Common myeloid progenitor, CD34-positive (primary cell): ENCODE measurements around the gene LSM10.

Source experiments
- CTCF ChIA-PET: fragments of 350-600 bp; sonication (Branson Sonifier 250); formaldehyde crosslinking; loops from one replicate; lab custom pipeline; 2021; ENCODE audit warnings: antibody characterized with exemption; lab: Charles Lee
- POLR2A ChIA-PET: fragments of 350-600 bp; sonication (Branson Sonifier 250); formaldehyde crosslinking; loops from one replicate; lab custom pipeline; 2021; ENCODE audit warnings: antibody characterized with exemption; lab: Charles Lee
- DNase-seq, 3 donors: peaks; one replicate each; pipeline versions ENCODE4 v3.0.0 to v3.0.0-alpha.2; 2013
- H3K27ac ChIP-seq, 2 experiments: 1 replicate in 1 of 2; 2 replicates in 1 of 2; pipeline ENCODE4 v1.7.0; 2013; ENCODE audit warnings: inconsistent platforms in 2 of 2, low read length in 2 of 2, mild to moderate bottlenecking in 2 of 2, low read depth in 1 of 2, moderate library complexity in 1 of 2; ENCODE audit not compliant: severe bottlenecking in 2 of 2, insufficient read depth in 1 of 2, poor library complexity in 1 of 2
- H3K27me3 ChIP-seq, 5 experiments: replicated peaks in 2 of 5; 1 replicate in 3 of 5; 2 replicates in 2 of 5; pipeline versions ENCODE4 v1.6.1 to v1.7.0; 2013; ENCODE audit warnings: low read length in 4 of 5, mild to moderate bottlenecking in 2 of 5, moderate library complexity in 2 of 5, inconsistent platforms in 1 of 5; ENCODE audit not compliant: insufficient read depth in 5 of 5, control insufficient read depth in 4 of 5
- H3K36me3 ChIP-seq, 4 experiments: 1 replicate in 2 of 4; 2 replicates in 2 of 4; pipeline versions ENCODE4 v1.6.1 to v1.7.0; 2013; ENCODE audit warnings: low read length in 3 of 4, control low read depth in 1 of 4, mild to moderate bottlenecking in 1 of 4; ENCODE audit not compliant: control insufficient read depth in 4 of 4, insufficient read depth in 4 of 4
- H3K4me1 ChIP-seq, 4 experiments: 1 replicate in 3 of 4; 2 replicates in 1 of 4; pipeline versions ENCODE4 v1.6.1 to v1.7.1; 2013; ENCODE audit warnings: low read length in 3 of 4, mild to moderate bottlenecking in 3 of 4, control low read depth in 1 of 4, inconsistent platforms in 1 of 4, moderate library complexity in 1 of 4; ENCODE audit not compliant: control insufficient read depth in 4 of 4, insufficient read depth in 4 of 4; ENCODE audit errors: control extremely low read depth in 1 of 4
- H3K4me3 ChIP-seq, 7 experiments: 1 replicate in 4 of 7; 2 replicates in 3 of 7; pipeline versions ENCODE4 v1.5.1 to v1.7.0; 2013; ENCODE audit warnings: mild to moderate bottlenecking in 7 of 7, low read length in 6 of 7, moderate library complexity in 6 of 7, inconsistent platforms in 2 of 7, low read depth in 2 of 7, control low read depth in 1 of 7; ENCODE audit not compliant: insufficient read depth in 4 of 7, control insufficient read depth in 1 of 7; ENCODE audit errors: extremely low read depth in 1 of 7
- H3K9me3 ChIP-seq, 5 experiments: 1 replicate in 4 of 5; 2 replicates in 1 of 5; pipeline versions ENCODE4 v1.6.1 to v1.7.1; 2013; ENCODE audit warnings: low read length in 4 of 5, mild to moderate bottlenecking in 2 of 5, inconsistent platforms in 1 of 5, low read depth in 1 of 5, moderate library complexity in 1 of 5; ENCODE audit not compliant: control insufficient read depth in 4 of 5, insufficient read depth in 2 of 5; ENCODE audit errors: control extremely low read depth in 1 of 5
- WGBS: methylation state at CpG from one replicate; pipeline ENCODE4 v1.1.5; 2013; ENCODE audit not compliant: insufficient coverage; 5-methylcytosine and 5-hydroxymethylcytosine counted together

LSM10 gene

DNA sequence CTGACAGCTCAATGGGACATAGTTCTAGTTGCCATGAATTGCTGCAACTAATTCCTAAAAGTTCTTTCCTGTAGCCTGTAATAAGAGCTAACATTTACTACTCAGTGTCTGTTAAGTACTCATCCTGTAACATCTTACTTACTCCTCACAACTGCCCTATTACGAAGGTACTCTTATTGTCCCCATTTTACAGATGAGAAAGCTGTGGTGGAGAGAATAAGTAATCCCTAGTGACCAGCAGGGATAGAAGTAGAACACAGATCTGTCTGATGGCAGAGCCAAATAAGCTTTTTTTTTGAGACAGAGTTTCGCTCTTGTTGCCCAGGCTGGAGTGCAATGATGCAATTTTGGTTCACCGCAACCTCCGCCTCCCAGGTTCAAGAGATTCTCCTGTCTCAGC is 15.0 kb downstream of the LSM10 start:
- H3K9me3 ChIP-seq, result no peaks in the 10 kb centered on the region
- H3K36me3 ChIP-seq, result peaks cover 0 to 12% (median 3%) of the 10 kb centered on the region in 4 experiments
- H3K4me3 ChIP-seq, result no peak overlapping the region
- no peaks in the 10 kb centered on the region for H3K27me3 ChIP-seq
- WGBS, result 100% methylated on average over 3 of the region's 4 CpGs
- peaks cover 19 to 62% (median 48%) of the 10 kb centered on the region in 4 experiments for H3K4me1 ChIP-seq
- H3K27ac ChIP-seq, result no peak overlapping the region
- ChIA-PET CTCF (interaction anchor here (2.5 kb wide), 1 partner anchor 40 kb away, joined by 12 read pairs; no protein-coding TSS in a partner anchor), POLR2A (interaction anchor here (0.7 kb wide), 1 partner anchor 590 kb away, joined by 3 read pairs; no protein-coding TSS in a partner anchor)
- no peak for DNase-seq

DNA sequence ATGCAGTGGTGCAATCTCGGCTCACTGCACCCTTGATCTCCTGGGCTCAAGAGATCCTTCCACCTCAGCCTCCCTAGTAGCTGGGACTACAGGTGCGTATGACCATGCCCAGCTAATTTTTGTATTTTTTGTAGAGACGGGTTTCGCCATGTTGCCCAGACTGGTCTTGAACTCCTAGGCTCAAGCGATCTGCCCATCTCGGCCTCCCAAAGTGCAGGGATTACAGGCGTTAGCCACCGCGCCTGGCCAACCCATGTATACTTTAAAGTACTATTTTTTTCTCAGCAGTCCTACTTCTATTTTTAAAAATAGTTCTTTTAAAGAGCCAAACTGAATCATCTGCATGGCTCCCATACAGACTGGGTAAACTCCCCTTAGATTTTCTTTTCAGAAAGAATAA is 15.5 kb downstream of the LSM10 start:
- CTCF ChIA-PET, result interaction anchor here (1.1 to 2.5 kb wide), 2 partner anchors 37 to 40 kb away, joined by 3 to 12 read pairs; no protein-coding TSS in a partner anchor
- WGBS, result 92% methylated on average over 6 of the region's 9 CpGs
- POLR2A ChIA-PET, result interaction anchor here (0.7 kb wide), 1 partner anchor 590 kb away, joined by 3 read pairs; no protein-coding TSS in a partner anchor

DNA sequence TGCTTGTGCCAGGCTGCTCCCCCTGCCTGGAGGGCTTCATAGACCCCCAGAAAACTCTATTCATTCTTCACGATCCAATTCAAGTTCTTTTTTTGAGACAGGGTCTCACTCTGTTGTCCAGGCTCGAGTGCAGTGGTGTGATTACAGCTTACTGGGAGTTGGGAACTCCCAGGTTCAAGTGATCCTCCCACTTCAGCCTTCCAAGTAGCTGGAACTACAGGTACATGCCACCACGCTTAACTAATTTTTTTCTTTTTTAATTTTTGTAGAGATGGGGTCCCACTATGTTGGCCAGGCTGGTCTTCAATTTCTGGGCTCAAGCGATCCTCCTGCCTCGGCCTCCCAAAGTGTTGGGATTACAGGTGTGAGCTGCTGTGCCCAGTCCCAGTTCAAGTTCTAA is 16.3 kb downstream of the LSM10 start:
- Histone ChIP-seq H3K36me3 (peaks cover 0 to 16% (median 3%) of the 10 kb centered on the region in 4 experiments), H3K4me3 (no peak overlapping the region), H3K9me3 (no peaks in the 10 kb centered on the region), H3K4me1 (peaks cover 10 to 58% (median 40%) of the 10 kb centered on the region in 4 experiments), H3K27ac (no peak overlapping the region), H3K27me3 (no peaks in the 10 kb centered on the region)
- ChIA-PET CTCF (interaction anchor here (1.1 to 2.5 kb wide), 2 partner anchors 38 to 39 kb away, joined by 3 to 12 read pairs; no protein-coding TSS in a partner anchor), POLR2A (no interaction called here)
- no peak for DNase-seq
- WGBS, result 100% methylated on average over 4 of the region's 5 CpGs

More for the DNA sequence above, 15.5 kb downstream of the LSM10 start:
- DNase-seq, result no peak
- peaks cover 0 to 15% (median 3%) of the 10 kb centered on the region in 4 experiments for H3K36me3 ChIP-seq
- H3K27ac ChIP-seq, result no peak overlapping the region
- H3K9me3 ChIP-seq, result no peaks in the 10 kb centered on the region
- H3K27me3 ChIP-seq, result no peaks in the 10 kb centered on the region
- H3K4me1 ChIP-seq, result peaks cover 16 to 61% (median 46%) of the 10 kb centered on the region in 4 experiments
- H3K4me3 ChIP-seq, result no peak overlapping the region

DNA sequence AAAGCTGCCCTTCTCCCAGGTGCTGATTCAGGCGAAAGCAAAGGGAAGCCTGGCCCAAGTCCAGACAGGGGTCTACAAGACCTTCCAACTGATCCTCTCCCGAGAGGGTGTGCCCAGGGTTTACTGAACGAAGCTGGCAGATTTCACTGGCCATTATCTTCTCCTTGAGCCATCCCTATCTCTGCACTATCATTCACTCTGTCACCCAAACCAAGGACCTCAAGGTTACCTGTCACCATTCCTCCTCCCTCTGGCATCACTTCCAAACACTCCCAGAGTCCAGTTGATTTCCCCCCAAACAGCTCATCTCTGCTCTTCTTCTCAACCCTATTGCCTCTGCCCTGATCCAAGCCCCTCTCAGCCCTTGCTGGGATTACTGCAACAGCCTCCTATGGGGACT is 16.9 kb downstream of the LSM10 start:
- WGBS, result 95% methylated on average over 3 of the region's 3 CpGs
- POLR2A ChIA-PET, result interaction anchor here (1.2 kb wide), 1 partner anchor 13 kb away, joined by 4 read pairs; no protein-coding TSS in a partner anchor

DNA sequence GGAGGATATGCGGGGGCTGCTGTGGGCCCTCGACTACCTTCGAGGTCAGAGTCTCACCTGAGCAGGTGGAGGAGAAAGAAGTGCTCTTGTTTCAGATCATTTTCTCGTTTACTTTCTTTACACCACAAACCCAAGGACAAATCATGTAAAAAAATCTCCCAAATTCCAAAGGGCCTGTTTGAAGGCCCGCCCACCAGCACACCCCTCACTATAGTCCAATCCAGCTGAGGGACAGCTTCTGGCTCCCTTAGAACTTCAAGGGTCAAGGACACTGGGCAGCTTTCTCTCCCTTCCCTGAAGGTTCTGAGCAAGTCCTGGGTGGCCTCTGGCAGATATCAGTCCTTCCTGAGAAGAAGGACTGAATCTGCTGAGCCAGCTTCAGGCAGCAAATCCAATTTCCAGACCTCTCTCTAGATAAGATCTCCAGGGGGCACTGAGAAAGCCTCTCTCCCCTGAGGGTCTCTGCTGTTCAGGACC is 17.5 kb downstream of the LSM10 start:
- H3K9me3 ChIP-seq, result no peaks in the 10 kb centered on the region
- H3K4me3 ChIP-seq, result no peak overlapping the region
- H3K4me1 ChIP-seq, result peaks cover 13 to 66% (median 48%) of the 10 kb centered on the region in 4 experiments
- H3K27me3 ChIP-seq, result no peaks in the 10 kb centered on the region
- H3K27ac ChIP-seq, result no peak overlapping the region
- ChIA-PET CTCF (interaction anchor here (1.5 kb wide), 1 partner anchor 20 kb away, joined by 6 read pairs; no protein-coding TSS in a partner anchor), POLR2A (interaction anchor here (1.2 kb wide), 1 partner anchor 13 kb away, joined by 4 read pairs; no protein-coding TSS in a partner anchor)
- H3K36me3 ChIP-seq, result peaks cover 0 to 21% (median 3%) of the 10 kb centered on the region in 4 experiments
- 95% methylated on average over 4 of the region's 5 CpGs for WGBS
- no peak for DNase-seq

More for the DNA sequence above, 16.9 kb downstream of the LSM10 start:
- Histone ChIP-seq H3K4me1 (peaks cover 13 to 60% (median 43%) of the 10 kb centered on the region in 4 experiments), H3K4me3 (no peak overlapping the region), H3K9me3 (no peaks in the 10 kb centered on the region), H3K36me3 (peaks cover 0 to 21% (median 3%) of the 10 kb centered on the region in 4 experiments), H3K27me3 (no peaks in the 10 kb centered on the region), H3K27ac (no peak overlapping the region)
- DNase-seq, result no peak
- CTCF ChIA-PET, result interaction anchor here (2.5 kb wide), 1 partner anchor 38 kb away, joined by 12 read pairs; no protein-coding TSS in a partner anchor

DNA sequence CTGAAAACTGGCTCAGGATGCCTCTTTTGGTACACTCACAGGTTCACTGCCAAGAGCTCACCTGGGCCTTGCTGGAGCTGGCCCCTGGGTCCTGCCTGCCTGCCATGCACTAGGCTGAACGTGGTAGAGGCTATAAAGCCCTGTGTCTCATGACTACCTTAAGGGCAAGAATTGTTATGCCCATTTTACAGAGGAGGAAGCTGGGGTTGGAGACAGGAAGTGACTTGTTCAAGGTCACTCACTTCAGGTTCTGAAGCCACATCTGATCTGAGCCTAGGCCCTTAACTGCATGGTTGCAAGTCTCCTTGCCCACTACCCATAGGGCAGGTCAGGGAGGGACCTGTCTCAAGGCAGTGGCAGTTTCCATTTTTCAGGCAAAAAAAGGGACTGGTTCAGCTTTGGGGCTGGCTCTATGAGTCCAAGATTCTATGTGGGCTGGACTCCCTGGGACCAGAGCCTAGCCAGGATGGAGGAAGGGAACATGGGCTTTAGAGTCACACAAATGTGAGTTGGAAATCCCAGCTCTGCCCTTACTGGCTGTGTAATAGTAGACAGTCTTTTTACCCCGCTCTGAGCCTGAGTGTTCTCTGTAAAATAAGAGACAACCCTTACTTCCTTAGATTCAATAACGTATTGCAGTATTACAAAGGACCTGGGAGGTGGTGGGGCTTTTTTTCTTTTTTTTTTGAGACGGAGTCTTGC is 19.8 kb downstream of the LSM10 start:
- Histone ChIP-seq H3K36me3 (peaks cover 0 to 21% (median 3%) of the 10 kb centered on the region in 4 experiments), H3K4me1 (peaks cover 13 to 67% (median 51%) of the 10 kb centered on the region in 4 experiments), H3K9me3 (no peaks in the 10 kb centered on the region), H3K27me3 (no peaks in the 10 kb centered on the region), H3K4me3 (no peak overlapping the region), H3K27ac (no peak overlapping the region)
- POLR2A ChIA-PET, result no interaction called here
- no peak for DNase-seq
- CTCF ChIA-PET, result interaction anchor here (0.6 to 2.8 kb wide), 8 partner anchors 9 to 61 kb away, joined by 3 to 15 read pairs (median 3); no protein-coding TSS in a partner anchor
- WGBS, result 100% methylated on average over 2 of the region's 4 CpGs
